Measurements from ENCODE around the gene LNX1. TPM values are rescaled to one million over a fixed set of nuclear protein-coding genes. Genes with fewer than 3 reads are reported as not detected.

The LNX1 gene
- total RNA-seq, 1 donor = 0.43 TPM

DNA sequence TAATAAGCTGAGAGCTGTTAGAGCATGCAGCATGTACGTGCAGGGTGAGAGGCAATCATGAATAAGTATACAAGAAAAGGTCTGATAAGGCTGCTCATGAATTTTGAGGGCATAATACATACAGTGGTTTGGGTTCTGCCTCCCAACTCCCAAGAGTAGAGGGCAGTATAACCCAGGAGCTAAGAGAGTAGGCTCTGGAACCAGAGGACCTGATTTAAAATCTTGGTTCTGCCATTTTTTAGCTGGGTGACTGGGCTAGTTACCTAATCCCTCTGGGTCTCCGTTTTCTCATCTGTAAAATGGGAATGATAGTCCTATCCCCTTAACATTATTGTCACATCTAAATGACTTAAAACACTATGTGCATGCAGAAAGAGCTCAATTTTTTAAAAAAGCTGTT is 85.3 kb downstream of the LNX1 start:
- DNase-seq (ENCODE audit: low read depth) = no peak
- no peak overlapping the region for H3K4me3 ChIP-seq (ENCODE audit: low read depth, low read length)
- TF ChIP-seq, protein P1, sequence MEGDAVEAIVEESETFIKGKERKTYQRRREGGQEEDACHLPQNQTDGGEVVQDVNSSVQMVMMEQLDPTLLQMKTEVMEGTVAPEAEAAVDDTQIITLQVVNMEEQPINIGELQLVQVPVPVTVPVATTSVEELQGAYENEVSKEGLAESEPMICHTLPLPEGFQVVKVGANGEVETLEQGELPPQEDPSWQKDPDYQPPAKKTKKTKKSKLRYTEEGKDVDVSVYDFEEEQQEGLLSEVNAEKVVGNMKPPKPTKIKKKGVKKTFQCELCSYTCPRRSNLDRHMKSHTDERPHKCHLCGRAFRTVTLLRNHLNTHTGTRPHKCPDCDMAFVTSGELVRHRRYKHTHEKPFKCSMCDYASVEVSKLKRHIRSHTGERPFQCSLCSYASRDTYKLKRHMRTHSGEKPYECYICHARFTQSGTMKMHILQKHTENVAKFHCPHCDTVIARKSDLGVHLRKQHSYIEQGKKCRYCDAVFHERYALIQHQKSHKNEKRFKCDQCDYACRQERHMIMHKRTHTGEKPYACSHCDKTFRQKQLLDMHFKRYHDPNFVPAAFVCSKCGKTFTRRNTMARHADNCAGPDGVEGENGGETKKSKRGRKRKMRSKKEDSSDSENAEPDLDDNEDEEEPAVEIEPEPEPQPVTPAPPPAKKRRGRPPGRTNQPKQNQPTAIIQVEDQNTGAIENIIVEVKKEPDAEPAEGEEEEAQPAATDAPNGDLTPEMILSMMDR (IDR thresholded peaks at IDR 0.05; ENCODE audit: insufficient read depth, low read depth, low read length) = peak; percentile 33

DNA sequence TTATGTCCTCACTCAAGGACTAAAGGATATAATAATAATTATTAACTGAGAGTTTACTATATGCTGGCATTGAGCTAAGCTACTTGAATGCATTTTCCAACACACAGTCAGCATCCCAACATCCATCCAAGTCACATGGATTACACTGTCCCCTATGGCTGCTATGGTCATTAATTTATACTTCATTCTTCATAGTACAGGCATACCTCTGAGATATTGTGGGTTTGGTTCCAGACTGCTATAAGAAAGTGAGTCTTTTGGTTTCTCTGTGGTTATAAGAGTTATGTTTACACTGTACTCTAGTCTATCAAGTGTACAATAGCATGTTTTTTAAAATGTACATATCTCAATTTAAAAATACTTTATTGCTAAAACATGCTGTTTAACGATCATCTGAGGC is 89.2 kb downstream of the LNX1 start:
- TF ChIP-seq, protein P1 (IDR thresholded peaks at IDR 0.05; ENCODE audit: insufficient read depth, low read depth, low read length) = no peak
- H3K4me3 ChIP-seq (ENCODE audit: low read depth, low read length) = no peak overlapping the region
- no peak for DNase-seq (ENCODE audit: low read depth)

DNA sequence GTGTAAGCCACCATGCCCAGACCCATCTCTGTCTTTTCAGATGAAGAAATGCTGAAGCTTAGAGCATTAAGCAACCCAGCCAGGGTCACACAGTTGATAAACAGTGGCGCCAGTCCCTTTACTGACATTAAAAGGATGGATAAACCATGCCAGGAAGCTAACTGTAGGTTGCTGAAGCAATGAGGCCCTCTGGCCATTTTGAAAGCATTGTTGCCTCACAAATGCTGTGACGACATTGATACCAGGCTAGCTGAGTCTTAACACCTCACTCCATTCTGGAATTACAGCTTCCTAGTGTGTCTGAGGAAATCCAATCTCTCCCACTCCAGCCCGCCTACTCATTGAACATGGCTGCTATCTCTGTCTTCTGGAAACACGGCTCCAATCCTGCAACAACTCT is 89.7 kb downstream of the LNX1 start:
- DNase-seq (ENCODE audit: low read depth) = no peak
- no peak overlapping the region for H3K4me3 ChIP-seq (ENCODE audit: low read depth, low read length)
- TF ChIP-seq, protein P1 (IDR thresholded peaks at IDR 0.05; ENCODE audit: insufficient read depth, low read depth, low read length) = no peak

DNA sequence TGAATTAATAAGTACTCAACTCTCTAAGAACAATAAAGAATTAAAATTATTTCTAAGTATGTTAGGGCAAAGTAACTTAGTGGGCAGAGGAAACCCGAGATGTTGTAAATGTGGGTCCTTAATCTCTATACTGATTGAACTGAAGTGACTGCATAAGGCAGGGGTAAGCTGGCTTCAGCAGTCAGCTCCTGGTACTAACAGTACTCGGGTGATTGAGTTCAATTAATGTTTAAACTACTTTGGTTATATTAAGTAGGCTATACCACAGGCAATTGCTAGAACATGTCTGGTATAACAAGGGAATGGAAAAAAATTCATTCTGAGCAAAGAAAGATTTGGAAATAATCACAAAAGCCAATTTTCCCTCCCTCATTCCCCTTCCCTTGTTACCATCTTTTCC is 90.7 kb downstream of the LNX1 start:
- TF ChIP-seq, protein P1 (IDR thresholded peaks at IDR 0.05; ENCODE audit: insufficient read depth, low read depth, low read length) = no peak
- H3K4me3 ChIP-seq (ENCODE audit: low read depth, low read length) = no peak overlapping the region
- DNase-seq (ENCODE audit: low read depth) = no peak

DNA sequence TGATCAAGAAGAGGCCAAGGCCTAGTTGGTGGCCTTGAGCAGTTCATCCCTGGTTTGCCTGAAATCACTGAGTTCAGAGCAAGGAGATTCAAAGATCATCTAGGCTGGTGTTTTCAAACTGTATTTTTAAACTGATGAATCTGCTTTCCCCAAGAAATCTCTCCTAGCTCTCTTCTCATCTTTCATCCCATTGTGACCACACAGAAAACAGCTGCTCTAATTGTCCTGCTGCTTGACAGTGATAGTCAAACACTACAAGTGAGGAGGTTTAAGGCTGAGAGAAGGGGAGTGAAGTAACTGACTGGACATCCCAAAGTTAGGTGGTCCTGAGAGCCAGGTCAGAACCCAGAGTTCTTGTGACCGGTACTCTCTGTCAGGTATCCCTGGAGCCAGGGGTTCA is 91.5 kb downstream of the LNX1 start:
- no peak overlapping the region for H3K4me3 ChIP-seq (ENCODE audit: low read depth, low read length)
- TF ChIP-seq, protein P1 (IDR thresholded peaks at IDR 0.05; ENCODE audit: insufficient read depth, low read depth, low read length) = no peak
- DNase-seq (ENCODE audit: low read depth) = no peak

DNA sequence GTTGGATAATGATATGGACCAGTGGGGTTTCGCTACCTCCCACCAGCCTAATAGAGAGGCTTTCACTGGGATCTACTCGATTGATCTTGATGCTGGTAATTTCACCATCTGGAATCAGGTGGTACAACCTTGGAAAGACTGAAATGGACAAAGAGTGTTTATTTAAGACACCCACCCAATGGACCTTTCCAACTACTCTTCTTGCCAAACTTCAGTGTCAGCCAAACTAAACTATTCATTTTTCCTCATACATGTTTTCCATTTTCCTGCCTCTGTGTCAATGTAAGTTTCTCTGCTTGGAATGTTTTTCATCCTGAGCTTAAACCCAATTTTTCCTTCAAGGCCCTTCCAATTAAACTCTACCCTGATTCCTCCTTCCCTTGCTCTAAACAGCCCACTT is 92.6 kb downstream of the LNX1 start:
- H3K4me3 ChIP-seq (ENCODE audit: low read depth, low read length) = no peak overlapping the region
- TF ChIP-seq, protein P1 (IDR thresholded peaks at IDR 0.05; ENCODE audit: insufficient read depth, low read depth, low read length) = no peak
- no peak for DNase-seq (ENCODE audit: low read depth)

DNA sequence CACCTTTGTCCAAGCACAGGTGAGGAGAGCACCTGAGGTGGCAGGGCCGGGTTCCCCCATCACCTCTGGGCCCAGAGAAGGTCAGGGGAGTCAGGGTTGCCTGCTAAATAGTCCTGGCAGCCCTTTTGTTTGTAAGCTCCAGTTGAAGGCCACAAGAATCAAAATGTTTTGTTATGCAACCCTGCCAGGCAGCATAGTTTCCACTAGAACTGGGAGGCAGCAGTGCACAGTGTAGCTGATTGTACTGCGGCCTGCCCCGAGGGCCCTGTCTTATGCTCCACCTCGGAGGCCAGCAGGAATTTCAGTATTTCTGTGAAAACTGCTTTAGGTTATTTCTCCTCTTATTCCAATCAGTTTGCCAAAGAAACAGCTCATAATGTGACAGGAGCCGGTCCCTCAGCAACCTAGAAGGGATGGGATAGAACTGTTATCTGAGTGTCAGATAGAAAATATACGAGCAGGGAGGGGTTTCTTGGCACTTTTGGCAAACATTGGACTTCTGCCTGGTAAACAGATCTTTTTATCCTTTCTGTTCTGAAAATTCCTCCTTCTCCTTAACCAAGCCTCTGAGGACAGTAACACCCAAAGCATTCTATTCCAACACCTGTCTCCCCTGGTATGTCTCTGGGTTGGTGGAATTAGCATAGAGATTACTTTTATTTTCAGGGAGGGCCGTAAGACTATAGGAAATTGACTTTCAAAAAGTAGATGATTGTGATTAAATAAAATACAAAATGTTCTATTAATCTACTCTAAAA is 93.6 kb downstream of the LNX1 start:
- H3K4me3 ChIP-seq (ENCODE audit: low read depth, low read length) = no peak overlapping the region
- TF ChIP-seq, protein P1 (IDR thresholded peaks at IDR 0.05; ENCODE audit: insufficient read depth, low read depth, low read length) = peak; percentile 24
- DNase-seq (ENCODE audit: low read depth) = peak; percentile 78
